CD4-positive, alpha-beta T cell (primary cell): ENCODE results near the gene BABAM2. TPM values are rescaled to one million over a fixed set of nuclear protein-coding genes. Genes with fewer than 3 reads are reported as not detected.

Experiments used
- ATAC-seq: fragments of 200-7000 bp; cut with Tn5 transposase; one replicate; pipeline ENCODE4 v1.10.0; 2022; ENCODE audit warnings: mild to moderate bottlenecking; ENCODE audit not compliant: poor library complexity
- CTCF ChIA-PET: fragments of 350-600 bp; sonication (Branson Sonifier 250); formaldehyde crosslinking; loops from one replicate; lab custom pipeline; 2021; ENCODE audit warnings: antibody characterized with exemption, inconsistent platforms; lab: Charles Lee
- POLR2A ChIA-PET: fragments of 350-600 bp; sonication (Branson Sonifier 250); formaldehyde crosslinking; loops from one replicate; lab custom pipeline; 2021; ENCODE audit warnings: antibody characterized with exemption, inconsistent platforms; lab: Charles Lee
- DNase-seq, 14 experiments: peaks; one replicate each; pipeline ENCODE4 v3.0.0-alpha.2; 2013 to 2020; ENCODE audit warnings: mixed read lengths in 2 of 14
- H3K27ac ChIP-seq, 2 donors: one replicate each; pipeline versions ENCODE4 v1.5.1 to v1.7.0; 2013; ENCODE audit warnings: low read length in 2 of 2, low read depth in 1 of 2, mild to moderate bottlenecking in 1 of 2
- H3K27me3 ChIP-seq, 2 experiments: 1 replicate in 1 of 2; 2 replicates in 1 of 2; pipeline versions ENCODE4 v1.6.1 to v1.7.0; 2013; ENCODE audit warnings: low read length in 2 of 2, control low read depth in 1 of 2, mild to moderate bottlenecking in 1 of 2, moderate library complexity in 1 of 2; ENCODE audit not compliant: insufficient read depth in 2 of 2, control insufficient read depth in 1 of 2
- H3K36me3 ChIP-seq: one replicate; pipeline ENCODE4 v1.6.1; 2013; ENCODE audit warnings: low read length, control low read depth; ENCODE audit not compliant: insufficient read depth
- H3K4me1 ChIP-seq: one replicate; pipeline ENCODE4 v1.6.1; 2013; ENCODE audit warnings: low read length, control low read depth; ENCODE audit not compliant: insufficient read depth
- H3K4me3 ChIP-seq: one replicate; pipeline ENCODE4 v1.5.1; 2013; ENCODE audit warnings: mild to moderate bottlenecking, low read length, moderate library complexity
- H3K9me3 ChIP-seq, 2 experiments: 1 replicate in 1 of 2; 2 replicates in 1 of 2; pipeline versions ENCODE4 v1.6.1 to v1.7.0; 2013; ENCODE audit warnings: low read length in 2 of 2, mild to moderate bottlenecking in 2 of 2, control low read depth in 1 of 2, moderate library complexity in 1 of 2; ENCODE audit not compliant: control insufficient read depth in 1 of 2, insufficient read depth in 1 of 2
- H3K27ac Mint-ChIP-seq: one replicate; pipeline ENCODE4 v1.8.0; 2020; ENCODE audit warnings: mixed read lengths
- H3K27me3 Mint-ChIP-seq: one replicate; pipeline ENCODE4 v1.8.0; 2021; ENCODE audit warnings: mixed read lengths
- H3K36me3 Mint-ChIP-seq: one replicate; pipeline ENCODE4 v1.8.0; 2021; ENCODE audit warnings: low read depth, mixed read lengths
- H3K4me1 Mint-ChIP-seq: one replicate; pipeline ENCODE4 v1.8.0; 2021; ENCODE audit warnings: low read depth, mixed read lengths
- H3K4me3 Mint-ChIP-seq: one replicate; pipeline ENCODE4 v1.8.0; 2020; ENCODE audit warnings: mild to moderate bottlenecking, mixed read lengths
- H3K9me3 Mint-ChIP-seq: one replicate; pipeline ENCODE4 v1.8.0; 2020; ENCODE audit warnings: mixed read lengths
- CTCF ChIP-seq: fragments of 200-600 bp; IDR thresholded peaks from one replicate; pipeline ENCODE4 v1.8.0; 2022; ENCODE audit warnings: antibody characterized with exemption, mild to moderate bottlenecking
- intact Hi-C, 2 experiments: fragments of 100-400 bp; cut with DNase I in 1 of 2; cut with micrococcal nuclease in 1 of 2; formaldehyde crosslinking; loops; one replicate each; pipeline versions ENCODE4 v1.15.1 to v1.9.0; 2023 to 2025; cut with DNase I, micrococcal nuclease
- total RNA-seq, 174 experiments: library from RNA in 2 of 174; stranded (reverse) in 2 of 174; gene quantifications; one replicate each; pipeline ENCODE4 v1.2.3 and lab custom pipeline; 2021 to 2026

The BABAM2 gene
- total RNA-seq, 2 experiments from 2014 or later: 29.2 to 32.8 TPM

DNA sequence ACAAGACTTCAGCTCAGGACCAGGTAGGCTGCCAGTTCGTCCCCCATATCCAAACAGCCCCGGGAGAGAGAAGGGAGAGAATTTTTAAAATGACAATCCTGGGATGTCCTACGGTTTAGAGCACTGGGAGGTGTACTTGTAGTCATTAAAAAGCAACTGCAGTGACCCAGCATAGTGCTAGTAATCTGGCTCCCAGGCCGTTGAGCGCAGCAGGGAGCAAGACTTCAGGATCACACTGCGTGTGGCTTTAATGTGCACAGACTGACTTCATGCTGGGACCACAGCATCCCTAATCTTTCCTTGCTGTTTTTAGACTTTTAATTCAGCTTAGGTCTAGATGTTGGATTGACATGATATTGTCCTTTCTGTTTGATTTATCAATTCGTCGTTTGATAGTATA, 282.8 kb downstream of the BABAM2 start:
- ChIA-PET POLR2A (no interaction called here), CTCF (no interaction called here)
- intact Hi-C loops: no loop called here
- Histone ChIP-seq H3K9me3 (peaks cover 0 to 9% of the 10 kb centered on the region in 2 experiments), H3K4me3 (no peak overlapping the region), H3K36me3 (no peaks in the 10 kb centered on the region), H3K27ac (no peak overlapping the region), H3K4me1 (no peaks in the 10 kb centered on the region), H3K27me3 (no peaks in the 10 kb centered on the region)
- Mint-ChIP-seq H3K27ac (no peak overlapping the region), H3K9me3 (peaks cover 3% of the 10 kb centered on the region), H3K36me3 (peaks cover 34% of the 10 kb centered on the region), H3K4me3 (no peak overlapping the region), H3K4me1 (no peaks in the 10 kb centered on the region), H3K27me3 (no peaks in the 10 kb centered on the region)
- no peak for TF ChIP-seq CTCF
- DNase-seq (no peak), ATAC-seq (no peak)

DNA sequence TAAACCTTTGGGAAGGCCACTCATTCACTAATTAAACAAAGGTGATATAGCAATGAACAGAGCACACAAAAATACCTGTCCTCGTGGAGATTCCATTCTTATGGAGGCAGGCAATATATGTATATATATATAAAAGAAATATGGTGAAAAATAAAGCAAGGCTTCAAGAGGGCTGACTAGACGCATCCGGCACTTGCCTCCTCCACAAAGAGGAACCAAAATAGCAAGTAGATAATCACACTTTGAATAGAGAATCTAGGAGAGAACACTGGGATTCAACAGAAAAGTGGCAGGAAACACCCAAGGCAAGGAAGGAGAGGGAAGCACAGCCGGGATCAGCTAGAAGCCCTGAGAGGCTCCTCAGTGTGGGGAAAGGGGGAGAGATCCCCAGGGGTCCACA, 283.7 kb downstream of the BABAM2 start:
- no peak for TF ChIP-seq CTCF
- H3K27me3 Mint-ChIP-seq: no peaks in the 10 kb centered on the region
- Histone ChIP-seq H3K9me3 (peaks cover 0 to 9% of the 10 kb centered on the region in 2 experiments), H3K4me1 (no peaks in the 10 kb centered on the region), H3K36me3 (no peaks in the 10 kb centered on the region), H3K4me3 (no peak overlapping the region), H3K27ac (no peak overlapping the region), H3K27me3 (no peaks in the 10 kb centered on the region)
- CTCF ChIA-PET: interaction anchor here (0.7 kb wide), 1 partner anchor 19 kb away, joined by 3 read pairs; no protein-coding TSS in a partner anchor
- peaks cover 33% of the 10 kb centered on the region for H3K36me3 Mint-ChIP-seq
- H3K27ac Mint-ChIP-seq: no peak overlapping the region
- H3K9me3 Mint-ChIP-seq: peaks cover 3% of the 10 kb centered on the region
- H3K4me1 Mint-ChIP-seq: no peaks in the 10 kb centered on the region
- POLR2A ChIA-PET: no interaction called here
- intact Hi-C loops: no loop called here
- DNase-seq: no peak
- H3K4me3 Mint-ChIP-seq: no peak overlapping the region
- ATAC-seq: no peak

DNA sequence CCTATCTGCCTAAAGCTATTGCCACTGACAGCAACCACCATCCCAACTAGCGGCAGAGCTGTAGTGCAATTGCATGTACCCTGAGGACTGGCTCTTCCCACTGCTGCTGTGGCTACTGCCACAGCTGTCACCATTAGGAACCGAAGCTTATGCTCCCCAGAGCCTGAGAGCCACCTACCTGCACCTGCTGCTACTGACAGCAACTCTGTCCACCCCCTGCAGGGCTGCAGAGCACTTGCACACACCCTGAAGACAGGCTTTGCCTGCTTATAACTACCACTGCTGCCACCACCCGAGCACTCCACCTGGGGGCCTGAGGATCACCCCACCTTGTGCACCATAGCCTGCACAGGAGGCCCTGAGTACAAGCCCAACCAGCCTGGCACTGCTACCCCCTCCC, 284.5 kb downstream of the BABAM2 start:
- Histone ChIP-seq H3K4me1 (no peaks in the 10 kb centered on the region), H3K9me3 (peaks cover 0 to 9% of the 10 kb centered on the region in 2 experiments), H3K27me3 (no peaks in the 10 kb centered on the region), H3K27ac (no peak overlapping the region), H3K36me3 (no peaks in the 10 kb centered on the region), H3K4me3 (no peak overlapping the region)
- H3K4me1 Mint-ChIP-seq: no peaks in the 10 kb centered on the region
- no peak for ATAC-seq
- H3K27me3 Mint-ChIP-seq: no peaks in the 10 kb centered on the region
- H3K36me3 Mint-ChIP-seq: peaks cover 33% of the 10 kb centered on the region
- ChIA-PET CTCF (no interaction called here), POLR2A (no interaction called here)
- H3K27ac Mint-ChIP-seq: no peak overlapping the region
- H3K9me3 Mint-ChIP-seq: peaks cover 3% of the 10 kb centered on the region
- no peak for DNase-seq
- no peak for TF ChIP-seq CTCF
- no peak overlapping the region for H3K4me3 Mint-ChIP-seq
- intact Hi-C loops: no loop called here
